Measurements from ENCODE around the gene RBM19.

GRCh38 chr12:113932381-113933196, 33.5 kb downstream of the RBM19 start:
- TF ChIP-seq, protein P1, sequence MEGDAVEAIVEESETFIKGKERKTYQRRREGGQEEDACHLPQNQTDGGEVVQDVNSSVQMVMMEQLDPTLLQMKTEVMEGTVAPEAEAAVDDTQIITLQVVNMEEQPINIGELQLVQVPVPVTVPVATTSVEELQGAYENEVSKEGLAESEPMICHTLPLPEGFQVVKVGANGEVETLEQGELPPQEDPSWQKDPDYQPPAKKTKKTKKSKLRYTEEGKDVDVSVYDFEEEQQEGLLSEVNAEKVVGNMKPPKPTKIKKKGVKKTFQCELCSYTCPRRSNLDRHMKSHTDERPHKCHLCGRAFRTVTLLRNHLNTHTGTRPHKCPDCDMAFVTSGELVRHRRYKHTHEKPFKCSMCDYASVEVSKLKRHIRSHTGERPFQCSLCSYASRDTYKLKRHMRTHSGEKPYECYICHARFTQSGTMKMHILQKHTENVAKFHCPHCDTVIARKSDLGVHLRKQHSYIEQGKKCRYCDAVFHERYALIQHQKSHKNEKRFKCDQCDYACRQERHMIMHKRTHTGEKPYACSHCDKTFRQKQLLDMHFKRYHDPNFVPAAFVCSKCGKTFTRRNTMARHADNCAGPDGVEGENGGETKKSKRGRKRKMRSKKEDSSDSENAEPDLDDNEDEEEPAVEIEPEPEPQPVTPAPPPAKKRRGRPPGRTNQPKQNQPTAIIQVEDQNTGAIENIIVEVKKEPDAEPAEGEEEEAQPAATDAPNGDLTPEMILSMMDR (IDR thresholded peaks at IDR 0.05): no peak
- TF ChIP-seq POLR2A (IDR thresholded peaks at IDR 0.05): no peak
